Putamen (tissue), 1 donor: ENCODE measurements around the gene OR2A5.
"Not testable (repeated sequence)": the region's sequence is repeated elsewhere in the genome, so short reads cannot be mapped to it uniquely, and the experiment has no call there.

Experiments
- DNase-seq: peaks from one replicate; pipeline ENCODE4 v3.0.0-alpha.2; 2016; ENCODE audit warnings: low spot score

OR2A5 gene

GRCh38 chr7:144048648-144049047, at the start of gene OR2A5:
Gene OR2A5 (plus strand): TSS chr7:144048948. CDS start chr7:144050402, 1,454 bp downstream.
- DNase-seq: no peak

DNA sequence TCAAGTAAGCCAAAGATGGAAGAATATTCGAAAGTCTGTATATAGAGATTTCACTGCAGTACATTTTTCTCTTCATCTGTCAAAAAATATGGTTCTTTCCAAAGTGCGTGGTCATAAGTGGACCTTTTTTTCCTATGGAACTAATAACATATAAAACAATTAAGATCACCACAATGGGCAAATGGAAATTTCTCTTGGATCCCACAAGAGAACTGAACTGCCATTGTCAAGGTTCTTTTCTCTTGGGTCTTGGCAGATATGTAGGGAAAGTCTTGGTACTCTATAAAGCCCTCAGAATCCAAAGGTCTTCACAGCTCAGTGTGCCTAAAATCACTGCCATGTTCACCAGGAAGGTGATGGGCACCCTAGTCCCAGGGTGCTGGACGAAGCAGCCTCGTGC, 48.7 kb upstream of the OR2A5 start, which contains the start of gene OR6B1:
Gene OR6B1, plus strand, starts transcription at position 301 of the 400 bp plus-strand sequence. CDS start 3,677 bp downstream, outside the sequence.
- no peak for DNase-seq

GRCh38 chr7:144001543-144001942, 47.2 kb upstream of the OR2A5 start:
- peak; percentile 28 for DNase-seq

GRCh38 chr7:144004703-144005102, 44.0 kb upstream of the OR2A5 start:
- no peak for DNase-seq

- DNase-seq: no peak
These were observed 42.6 kb upstream of the OR2A5 start for GRCh38 chr7:144006029-144006691.

GRCh38 chr7:144006692-144007042, 42.1 kb upstream of the OR2A5 start:
- no peak for DNase-seq

DNA sequence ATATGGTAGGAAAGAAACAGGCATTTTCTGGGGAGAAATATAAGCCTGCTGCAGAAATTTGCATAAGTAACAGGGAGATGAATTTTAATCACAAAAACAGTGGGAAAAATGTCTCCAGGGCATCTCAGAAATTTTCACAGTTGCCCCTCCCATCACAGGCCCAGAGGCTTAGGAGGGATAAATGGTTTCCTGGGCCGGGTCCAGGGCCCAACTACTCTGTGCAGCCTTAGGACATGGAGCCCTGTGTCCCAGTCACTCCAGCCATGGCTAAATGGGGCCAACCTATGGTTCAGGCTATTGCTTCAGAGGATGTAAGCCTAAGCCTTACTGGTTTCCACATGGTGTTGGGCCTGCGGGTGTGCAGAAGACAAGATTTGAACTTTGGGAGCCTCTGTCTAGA, 39.4 kb upstream of the OR2A5 start:
- no peak for DNase-seq

- not testable (repeated sequence) for DNase-seq
These were observed 38.7 kb upstream of the OR2A5 start for GRCh38 chr7:144010061-144010460.

GRCh38 chr7:144010821-144011220, 37.9 kb upstream of the OR2A5 start:
- DNase-seq: not testable (repeated sequence)

DNA sequence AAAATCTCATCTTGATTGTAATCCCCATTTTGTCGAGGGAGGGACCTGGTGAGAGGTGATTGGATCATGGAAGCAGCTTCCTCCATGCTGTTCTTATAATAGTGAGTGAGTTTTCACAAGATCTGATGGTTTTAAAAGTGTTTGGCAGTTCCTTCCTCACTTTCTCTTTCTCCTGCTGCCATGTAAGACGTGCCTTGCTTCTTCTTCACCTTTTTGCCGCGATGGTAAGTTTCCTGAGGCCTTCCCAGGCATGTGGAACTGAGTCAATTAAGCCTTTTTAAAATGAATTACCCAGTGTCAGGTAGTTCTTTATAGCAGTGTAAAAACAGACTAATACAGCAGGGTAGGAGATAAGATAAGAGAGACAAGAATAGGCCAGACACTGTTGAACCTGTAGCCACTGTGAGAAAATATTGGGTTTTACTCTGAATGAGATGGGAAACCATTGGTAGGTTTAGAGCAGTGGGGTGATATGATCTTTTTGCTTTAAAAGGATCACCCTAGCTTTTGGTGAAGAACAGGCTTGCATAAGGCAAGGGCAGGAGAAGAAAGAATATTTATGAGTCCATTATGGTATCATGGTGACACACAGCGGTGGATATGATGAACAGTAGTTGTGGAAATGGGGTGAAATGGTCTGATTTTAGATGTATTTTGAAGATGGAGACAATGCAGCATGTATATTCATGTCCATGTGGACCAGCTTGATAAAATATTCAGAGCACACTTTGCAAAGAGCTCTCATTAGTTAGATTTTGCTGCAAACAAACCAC, 37.1 kb upstream of the OR2A5 start:
- DNase-seq: no peak

GRCh38 chr7:144018065-144018464, 30.7 kb upstream of the OR2A5 start:
- no peak for DNase-seq

- no peak for DNase-seq
These were observed 29.3 kb upstream of the OR2A5 start for GRCh38 chr7:144019457-144019856.

GRCh38 chr7:144020340-144020739, 28.4 kb upstream of the OR2A5 start:
- DNase-seq: no peak

GRCh38 chr7:144022169-144022568, 26.6 kb upstream of the OR2A5 start:
- DNase-seq: no peak

DNA sequence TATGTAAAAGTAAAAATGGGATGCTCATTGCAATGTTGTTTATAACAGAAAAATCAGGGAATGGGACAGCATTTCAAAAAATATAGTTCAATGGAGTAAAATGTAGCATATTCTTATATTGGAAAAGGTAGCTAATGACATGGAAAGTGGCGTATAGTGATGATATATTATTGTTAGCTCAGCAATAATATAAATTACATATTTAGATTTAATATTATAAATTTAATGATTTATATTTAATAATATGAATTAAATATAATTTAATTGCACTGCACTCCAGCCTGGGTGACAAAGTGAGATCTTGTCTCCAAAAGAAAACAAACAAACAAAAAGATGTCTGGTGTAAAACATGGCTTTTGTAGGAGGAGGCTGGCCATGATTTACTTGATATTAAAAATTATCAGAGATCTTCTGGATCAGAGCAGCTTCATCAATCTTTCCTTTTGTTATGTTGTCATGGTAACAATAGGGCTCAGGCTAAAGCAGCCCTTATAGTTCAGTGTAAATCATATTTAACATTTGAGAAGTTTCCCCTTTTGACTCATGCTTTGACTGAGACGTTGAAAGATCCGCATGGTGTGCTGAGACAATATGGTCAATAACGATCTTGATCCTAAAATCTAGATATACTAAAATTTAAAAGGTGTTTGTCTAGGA, 25.4 kb upstream of the OR2A5 start:
- DNase-seq: no peak

GRCh38 chr7:144024213-144024612, 24.5 kb upstream of the OR2A5 start:
- no peak for DNase-seq

- DNase-seq: no peak
These were observed 22.4 kb upstream of the OR2A5 start for GRCh38 chr7:144026203-144026883.

DNA sequence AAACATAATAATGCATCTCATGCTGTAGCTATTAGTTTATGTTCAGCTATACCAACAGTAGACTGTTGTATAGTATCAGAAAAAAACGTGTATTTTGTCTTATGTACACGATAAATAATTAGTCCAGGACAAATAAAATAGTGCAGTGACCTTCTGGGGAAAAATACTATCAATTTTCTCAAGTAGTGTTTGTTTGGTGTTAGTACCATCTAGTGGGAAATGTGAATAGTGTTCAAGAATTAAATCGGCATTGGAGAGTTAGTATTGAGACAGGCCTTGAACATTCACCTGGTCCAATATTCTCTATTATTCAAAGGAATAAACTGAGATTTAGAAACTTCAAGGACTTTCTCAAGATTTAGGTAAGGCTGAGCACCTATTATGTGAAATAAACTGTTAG, 21.7 kb upstream of the OR2A5 start:
- no peak for DNase-seq

DNA sequence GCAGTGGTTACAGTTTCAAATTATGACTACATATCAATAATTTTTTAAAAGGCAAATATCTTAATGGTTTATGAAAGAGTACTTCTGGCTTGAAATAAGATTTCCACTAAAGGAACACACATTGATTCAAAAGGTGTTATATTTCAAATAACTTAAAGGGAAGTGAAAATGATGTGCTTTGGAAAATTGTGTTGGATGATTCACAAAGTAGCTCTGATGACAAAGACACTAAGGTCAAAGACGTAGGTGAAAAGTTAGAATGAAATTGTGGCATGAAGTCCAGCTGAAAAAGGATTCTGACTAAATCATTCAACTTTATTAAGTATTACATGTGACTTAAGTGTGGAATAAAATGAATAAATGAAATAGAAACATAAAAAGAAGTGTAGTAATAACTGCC, 20.8 kb upstream of the OR2A5 start:
- no peak for DNase-seq

DNA sequence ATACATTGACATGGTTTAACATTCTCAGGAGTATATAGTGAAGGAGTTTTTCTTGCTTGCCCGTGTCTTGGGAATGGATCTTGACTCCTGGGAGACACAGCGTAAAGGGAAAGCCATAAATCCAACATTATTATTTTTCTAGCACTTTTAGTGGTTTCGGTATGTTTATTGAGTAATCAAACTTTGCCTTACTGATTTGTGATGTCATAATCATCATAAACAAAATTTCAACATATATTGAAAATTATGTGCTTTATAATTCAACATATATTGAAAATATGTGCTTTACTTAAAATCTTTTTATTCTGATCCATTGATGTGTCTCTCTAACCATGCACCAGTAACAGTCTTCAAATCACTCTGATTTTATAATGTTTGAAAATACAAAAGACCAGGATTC, 20.2 kb upstream of the OR2A5 start:
- no peak for DNase-seq

DNA sequence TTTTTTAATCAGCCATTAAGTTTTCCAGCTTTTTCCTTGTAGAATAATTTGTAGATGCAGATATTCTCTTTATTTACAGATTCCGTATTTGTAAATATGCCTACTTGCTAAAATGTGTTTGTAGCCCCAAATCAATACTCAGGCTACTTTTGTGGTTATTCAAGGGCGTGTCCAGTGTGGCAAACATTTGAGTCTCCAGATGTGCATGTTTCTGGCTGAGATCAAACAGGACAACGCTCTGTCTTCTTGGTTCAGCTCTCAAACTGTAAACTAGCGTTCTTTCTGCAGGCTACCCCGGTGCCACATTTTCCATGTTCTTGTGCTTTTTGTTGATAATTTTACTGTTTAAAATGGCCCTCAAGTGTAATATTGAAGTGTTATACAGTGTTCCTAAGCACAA, 16.2 kb upstream of the OR2A5 start:
- no peak for DNase-seq

DNA sequence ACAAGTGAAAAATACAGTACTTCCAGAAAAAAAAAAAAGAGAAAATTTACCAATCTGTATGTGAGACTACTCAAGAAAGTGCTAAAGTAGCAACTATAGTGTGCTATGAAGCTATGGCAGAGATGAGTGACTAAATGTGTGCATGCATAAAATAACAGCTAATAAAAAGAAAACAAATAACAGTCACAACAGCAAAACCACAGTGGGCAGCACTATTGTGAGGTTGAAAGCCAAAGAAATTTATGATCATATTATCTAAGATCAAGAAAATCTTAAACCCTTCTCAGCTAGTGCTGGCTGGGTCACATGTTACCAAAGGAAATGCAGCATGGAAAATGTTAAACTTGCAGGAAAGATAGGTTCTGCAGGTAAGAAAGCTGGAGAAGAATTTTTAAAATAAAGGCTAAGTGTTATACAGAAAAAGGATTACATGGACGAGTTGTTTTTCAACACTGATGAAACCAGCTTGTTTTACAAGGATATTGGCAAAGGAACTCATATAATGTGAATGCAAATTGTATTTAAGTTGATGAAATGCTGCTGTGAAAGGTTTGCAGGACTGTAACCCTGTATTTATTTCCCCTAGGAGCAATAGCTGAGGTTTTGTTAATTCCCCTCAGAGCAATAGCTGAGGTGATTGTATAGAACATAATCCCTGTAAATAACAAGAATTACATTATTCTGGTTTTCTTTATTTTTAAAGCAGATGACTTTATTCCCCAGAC, 15.6 kb upstream of the OR2A5 start:
- DNase-seq: no peak
